K562 (cell line): Measurements from ENCODE around the gene PPP3CA. TPM values are rescaled to one million over a fixed set of nuclear protein-coding genes. Genes with fewer than 3 reads are reported as not detected.

Source experiments
- ATAC-seq: fragments of 200-7000 bp; cut with Tn5 transposase; 3 replicates; pipeline ENCODE4 v1.9.1; 2020; ENCODE audit warnings: moderate library complexity
- BruUV-seq: library from RNA; stranded (reverse); fragments of 400-500 nt; replicated peaks from 2 replicates; lab custom pipeline; 2021; lab: Mats Ljungman, UMichigan
- CTCF ChIA-PET: fragments of 300-600 bp; formaldehyde crosslinking; extraction: SDS; loops from one replicate; lab custom pipeline; 2021; ENCODE audit warnings: low intra/inter-chr PET ratio; lab: Yijun Ruan, JAX
- POLR2A ChIA-PET: fragments of 300-600, 350-650 bp; sonication (Branson Sonifier 250); formaldehyde crosslinking; extraction: SDS; loops from one replicate; lab custom pipeline; 2021; ENCODE audit warnings: antibody characterized with exemption, inconsistent platforms; lab: Yijun Ruan, JAX
- DNase-seq, 4 experiments: peaks; one replicate each; pipeline versions ENCODE4 v3.0.0 to v3.0.0-alpha.2; 2011 to 2018; ENCODE audit warnings: low spot score in 3 of 4, mixed read lengths in 3 of 4; ENCODE audit errors: extremely low read depth in 1 of 4
- FAIRE-seq: peaks from 2 replicates; lab custom pipeline; 2011; peaks lifted over from hg19 to GRCh38; lab: Jason Lieb, UNC
- H2AFZ ChIP-seq: 2 replicates; pipeline ENCODE4 v1.6.0; 2011; ENCODE audit warnings: low read depth, low read length, control low read depth, inconsistent platforms
- H3K27ac ChIP-seq: fragments of 200-600 bp; 3 replicates; pipeline ENCODE4 v1.8.0; 2011; ENCODE audit warnings: low read depth, mild to moderate bottlenecking, control low read depth, inconsistent platforms, low read length, moderate library complexity, mixed read lengths; ENCODE audit errors: extremely low read depth
- H3K27me3 ChIP-seq, 2 experiments: fragments of 300-600 bp in 1 of 2; 2 replicates in 1 of 2; 3 replicates in 1 of 2; pipeline versions ENCODE4 v1.6.0 to v1.8.0; 2011; ENCODE audit warnings: inconsistent platforms in 2 of 2, low read length in 2 of 2, mild to moderate bottlenecking in 1 of 2, mixed read lengths in 1 of 2, moderate library complexity in 1 of 2; ENCODE audit not compliant: control insufficient read depth in 2 of 2, insufficient read depth in 2 of 2
- H3K36me3 ChIP-seq: fragments of 300-600 bp; 3 replicates; pipeline ENCODE4 v1.8.0; 2011; ENCODE audit warnings: mild to moderate bottlenecking, low read length, inconsistent platforms; ENCODE audit not compliant: control insufficient read depth, insufficient read depth
- H3K4me1 ChIP-seq, 2 experiments: fragments of 200-600 bp in 1 of 2; replicated peaks in 1 of 2; 2 replicates in 1 of 2; 3 replicates in 1 of 2; pipeline versions ENCODE4 v1.5.1 to v1.8.0; 2011; ENCODE audit warnings: inconsistent platforms in 2 of 2, low read length in 2 of 2, mild to moderate bottlenecking in 1 of 2, mixed read lengths in 1 of 2, moderate library complexity in 1 of 2; ENCODE audit not compliant: control insufficient read depth in 2 of 2, insufficient read depth in 2 of 2
- H3K4me2 ChIP-seq: 2 replicates; pipeline ENCODE4 v1.6.1; 2011; ENCODE audit warnings: low read length, control low read depth, inconsistent platforms, mixed read lengths; ENCODE audit not compliant: insufficient read depth
- H3K4me3 ChIP-seq: fragments of 200-600 bp; sonication (generic), shearing (Covaris generic); 2 replicates; pipeline ENCODE4 v1.5.1; 2016; ENCODE audit warnings: control low read depth, inconsistent platforms
- H3K79me2 ChIP-seq: fragments of 200-600 bp; 3 replicates; pipeline ENCODE4 v1.8.0; 2011; ENCODE audit warnings: low read length, inconsistent platforms; ENCODE audit not compliant: control insufficient read depth, insufficient read depth
- H3K9ac ChIP-seq, 2 experiments: 2 replicates each; pipeline versions ENCODE4 v1.6.0 to v1.6.1; 2011; ENCODE audit warnings: low read depth in 2 of 2, low read length in 2 of 2, control low read depth in 1 of 2, inconsistent platforms in 1 of 2, mild to moderate bottlenecking in 1 of 2, mixed read lengths in 1 of 2; ENCODE audit not compliant: insufficient read depth in 1 of 2
- H3K9me1 ChIP-seq: one replicate; pipeline ENCODE4 v1.6.0; 2011; ENCODE audit warnings: inconsistent platforms, mild to moderate bottlenecking, low read length, moderate library complexity; ENCODE audit not compliant: control insufficient read depth, insufficient read depth
- H3K9me3 ChIP-seq: replicated peaks from 2 replicates; pipeline ENCODE4 v1.5.1; 2011; ENCODE audit warnings: low read depth, low read length, inconsistent platforms; ENCODE audit not compliant: control insufficient read depth, insufficient read depth
- H4K20me1 ChIP-seq: replicated peaks from 2 replicates; pipeline ENCODE4 v1.6.1; 2011; ENCODE audit warnings: low read length, inconsistent platforms, mixed read lengths; ENCODE audit not compliant: control insufficient read depth, insufficient read depth
- BRD4 ChIP-seq: fragments of 200-600 bp; sonication (generic); IDR thresholded peaks from 2 replicates; pipeline ENCODE4 v1.6.1; 2017; ENCODE audit warnings: inconsistent platforms
- GABPB1 ChIP-seq: sonication (generic); formaldehyde crosslinking; IDR thresholded peaks from 2 replicates; pipeline ENCODE4 v1.8.0; 2022; ENCODE audit warnings: mild to moderate bottlenecking, missing genetic modification reagents
- KAT2B ChIP-seq: IDR thresholded peaks from one replicate; pipeline ENCODE4 v1.6.1; 2012; ENCODE audit warnings: low read depth, mild to moderate bottlenecking, control low read depth, inconsistent platforms, low read length, moderate library complexity
- POLR2AphosphoS2 ChIP-seq: IDR thresholded peaks from 2 replicates; pipeline ENCODE4 v1.6.1; 2012; ENCODE audit warnings: low read length, improper control_type of control experiment
- SPI1 ChIP-seq: IDR thresholded peaks from 2 replicates; pipeline ENCODE4 v1.6.1; 2011; ENCODE audit warnings: low read depth, low read length, control low read depth, borderline replicate concordance
- ZBTB43 ChIP-seq: sonication (generic); formaldehyde crosslinking; IDR thresholded peaks from 2 replicates; pipeline ENCODE4 v1.8.0; 2023; ENCODE audit warnings: mild to moderate bottlenecking, missing genetic modification reagents
- ZNF785 ChIP-seq: fragments of 250-450 bp; sonication (Bioruptor Pico); IDR thresholded peaks from 2 replicates; pipeline ENCODE4 v1.4.0; 2020; ENCODE audit warnings: mild to moderate bottlenecking
- WGBS: fragments of 100-300 bp; shearing (Covaris generic); methylation state at CpG from one replicate; pipeline ENCODE4 v1.1.6; 2016; ENCODE audit warnings: low coverage, mixed read lengths; ENCODE audit not compliant: insufficient coverage; ENCODE audit errors: missing lambda C conversion rate; 5-methylcytosine and 5-hydroxymethylcytosine counted together
- in situ Hi-C: fragments of 300-500 bp; cut with MboI; formaldehyde crosslinking; loops from 4 replicates; pipeline ENCODE4 v1.15.0; 2018; ENCODE audit warnings: inconsistent platforms, mixed read lengths
- intact Hi-C: fragments of 100-400 bp; cut with micrococcal nuclease; formaldehyde crosslinking; loops from 2 replicates; pipeline ENCODE4 v1.14.2; 2022
- polyA plus RNA-seq, 8 experiments: library from polyadenylated mRNA; depleted of rRNA in 4 of 8; stranded (reverse) in 5 of 8; unstranded in 3 of 8; fragments of >200 nt; fragmentation: Nextera tagmentation in 2 of 8; fragmentation: Illumina TruSeq in 1 of 8; extraction: Ambion mirVana in 2 of 8; extraction: Trizol in 1 of 8; gene quantifications; 2 replicates each; pipeline versions ENCODE4 v1.2.1 to v1.2.3, GENCODE V29; 2011 to 2014; ENCODE audit warnings: inconsistent platforms in 1 of 8, missing spikeins in 1 of 8
- total RNA-seq, 7 experiments: library from RNA; depleted of rRNA in 6 of 7; stranded (reverse); fragments of >200 nt in 6 of 7; fragmentation: Illumina TruSeq in 2 of 7; extraction: Trizol in 2 of 7; gene quantifications; 2 replicates each; pipeline versions ENCODE4 v1.2.1 to v1.2.3, GENCODE V29; 2011 to 2021; ENCODE audit warnings: low replicate concordance in 1 of 7
- TF ChIP-seq, protein P1 (sequence below): sonication (generic); formaldehyde crosslinking; IDR thresholded peaks from 2 replicates; pipeline ENCODE4 v1.8.0; 2022; ENCODE audit warnings: mild to moderate bottlenecking, missing genetic modification reagents

Gene PPP3CA
- total and polyA plus RNA-seq, 9 of the 15 experiments (the other 6 are each of a cell fraction or from before 2014, with no cell fraction given) = 0.94 to 3.2 (median 1.6) TPM

- FAIRE-seq (no peak), ATAC-seq (no peak), DNase-seq (no peak)
- no peak overlapping the region for H3K27ac ChIP-seq
- WGBS = 10% methylated on average over 5 of the region's 5 CpGs
- ChIA-PET POLR2A (interaction anchor here (0.8 kb wide), 1 partner anchor 9 kb away, joined by 3 read pairs; no protein-coding TSS in a partner anchor), CTCF (no interaction called here)
- no peaks in the 10 kb centered on the region for H3K79me2 ChIP-seq
- no peaks in the 10 kb centered on the region for H3K9me3 ChIP-seq
- no peaks in the 10 kb centered on the region for H3K36me3 ChIP-seq
- no peak overlapping the region for H2AFZ ChIP-seq
- TF ChIP-seq, protein P1, sequence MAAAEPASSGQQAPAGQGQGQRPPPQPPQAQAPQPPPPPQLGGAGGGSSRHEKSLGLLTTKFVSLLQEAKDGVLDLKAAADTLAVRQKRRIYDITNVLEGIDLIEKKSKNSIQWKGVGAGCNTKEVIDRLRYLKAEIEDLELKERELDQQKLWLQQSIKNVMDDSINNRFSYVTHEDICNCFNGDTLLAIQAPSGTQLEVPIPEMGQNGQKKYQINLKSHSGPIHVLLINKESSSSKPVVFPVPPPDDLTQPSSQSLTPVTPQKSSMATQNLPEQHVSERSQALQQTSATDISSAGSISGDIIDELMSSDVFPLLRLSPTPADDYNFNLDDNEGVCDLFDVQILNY (CRISPR knock-in tag) = no peak
- TF ChIP-seq SPI1 = no peak
- no peak for TF ChIP-seq ZBTB43 (CRISPR knock-in tag)
- TF ChIP-seq ZNF785 (CRISPR knock-in tag) = no peak
- no peak for TF ChIP-seq KAT2B
- TF ChIP-seq POLR2AphosphoS2 = no peak
- TF ChIP-seq BRD4 = no peak
- TF ChIP-seq GABPB1 (CRISPR knock-in tag) = no peak
- H3K9ac ChIP-seq = no peak overlapping the region
- in situ Hi-C loops = no loop called here
- H4K20me1 ChIP-seq = no peaks in the 10 kb centered on the region
- no peak overlapping the region for H3K4me2 ChIP-seq
- no peaks in the 10 kb centered on the region for H3K4me1 ChIP-seq
- no TSS peak for BruUV-seq
- no peak overlapping the region for H3K4me3 ChIP-seq
- intact Hi-C loops = no loop called here
- H3K27me3 ChIP-seq = no peaks in the 10 kb centered on the region
- H3K9me1 ChIP-seq = no peaks in the 10 kb centered on the region
Measured at GRCh38 chr4:101125045-101125942, 222.0 kb downstream of the PPP3CA start.
